Right lobe of liver (tissue), 6 donors: ENCODE data around the gene BRIP1. TPM values are rescaled to one million over a fixed set of nuclear protein-coding genes. Genes with fewer than 3 reads are reported as not detected.

Experiments used
- ATAC-seq, 4 donors: fragments of 200-7000 bp; cut with Tn5 transposase; one replicate each; pipeline ENCODE4 v1.9.1; 2020; ENCODE audit warnings: mild to moderate bottlenecking in 4 of 4, moderate library complexity in 4 of 4
- DNase-seq, 3 donors: peaks; one replicate each; pipeline ENCODE4 v3.0.0-alpha.2; 2020
- H3K27ac ChIP-seq, 3 donors: fragments of 200-600 bp; one replicate each; pipeline ENCODE4 v1.8.0; 2022
- H3K27me3 ChIP-seq, 2 donors: fragments of 200-600 bp; one replicate each; pipeline ENCODE4 v1.8.0; 2022
- H3K36me3 ChIP-seq, 4 donors: fragments of 200-600 bp; sonication (generic) in 1 of 4; one replicate each; pipeline versions ENCODE4 v1.5.1 to v1.8.0; 2017 to 2022; ENCODE audit warnings: control low read depth in 1 of 4
- H3K4me1 ChIP-seq, 4 donors: fragments of 200-600 bp; sonication (generic) in 1 of 4; one replicate each; pipeline versions ENCODE4 v1.5.1 to v1.8.0; 2017 to 2022; ENCODE audit warnings: control low read depth in 1 of 4
- H3K4me3 ChIP-seq, 3 donors: fragments of 200-600 bp; one replicate each; pipeline ENCODE4 v1.8.0; 2022
- H3K9me3 ChIP-seq, 4 donors: fragments of 200-600 bp; sonication (generic) in 1 of 4; one replicate each; pipeline versions ENCODE4 v1.5.1 to v1.8.0; 2017 to 2022; ENCODE audit warnings: control low read depth in 1 of 4
- CTCF ChIP-seq, 4 donors: fragments of 200-600 bp in 3 of 4; fragments of 450-650 bp in 1 of 4; IDR thresholded peaks; one replicate each; pipeline versions ENCODE4 v1.5.1 to v1.8.0; 2016 to 2022; ENCODE audit warnings: antibody characterized with exemption in 4 of 4, mild to moderate bottlenecking in 2 of 4
- POLR2A ChIP-seq: fragments of 450-650 bp; IDR thresholded peaks from one replicate; pipeline ENCODE4 v1.6.1; 2017; ENCODE audit warnings: antibody characterized with exemption, mild to moderate bottlenecking
- WGBS: methylation state at CpG from one replicate; pipeline ENCODE4 v1.1.6; 2018; ENCODE audit warnings: low coverage, low lambda C conversion rate; ENCODE audit not compliant: insufficient coverage; ENCODE audit errors: missing lambda C conversion rate; 5-methylcytosine and 5-hydroxymethylcytosine counted together
- intact Hi-C, 2 donors: fragments of 100-400 bp; cut with DNase I; formaldehyde crosslinking; loops; one replicate each; pipeline versions ENCODE4 v1.11.2 to v1.14.1; 2022
- total RNA-seq, 6 experiments: library from RNA; depleted of rRNA in 2 of 6; stranded (reverse); fragments of >200 nt in 2 of 6; fragmentation: NEBNext Ultra II Directional in 3 of 6; extraction: Animal tissue kit (Norgen Biotek cat#: 25700) in 3 of 6; gene quantifications; one replicate each; pipeline versions ENCODE4 v1.1.0 to v1.2.4, GENCODE V29; 2016 to 2023
- donor health status: DM: no; HTN: yes; CAD: no.
- donor health status: DM: no; HTN: no; CAD: no.
- donor health status: DM: no; HTN: no; CAD: no.
- donor health status: DM: no; HTN: yes; CAD: no.
- donor health status: DM: no; HTN: yes; CAD: no.

The BRIP1 gene
- total RNA-seq, 6 experiments from 2014 or later, result 1.0 to 1.6 (median 1.1) TPM

- H3K9me3 ChIP-seq, result no peaks in the 10 kb centered on the region
- H3K4me3 ChIP-seq, result no peak overlapping the region
- intact Hi-C loops, result no loop called here
- no peak overlapping the region for H3K27ac ChIP-seq
- no peaks in the 10 kb centered on the region for H3K4me1 ChIP-seq
- H3K27me3 ChIP-seq, result no peaks in the 10 kb centered on the region
- WGBS, result 96% methylated on average over 2 of the region's 2 CpGs
- ATAC-seq, result no peak
- no peak for DNase-seq
- peaks cover 0 to 10% (median 2%) of the 10 kb centered on the region in 4 donors for H3K36me3 ChIP-seq
- TF ChIP-seq CTCF (IDR thresholded peaks at IDR 0.05), result no peak
- no peak for TF ChIP-seq POLR2A
Measured at GRCh38 chr17:61877837-61878236, 14.5 kb upstream of the BRIP1 start.

- Histone ChIP-seq H3K36me3 (peaks cover 0 to 18% (median 2%) of the 10 kb centered on the region in 4 donors), H3K4me1 (no peaks in the 10 kb centered on the region), H3K27me3 (no peaks in the 10 kb centered on the region), H3K4me3 (no peak overlapping the region), H3K9me3 (no peaks in the 10 kb centered on the region), H3K27ac (no peak overlapping the region)
- DNase-seq, result no peak
- TF ChIP-seq POLR2A (no peak), CTCF (IDR thresholded peaks at IDR 0.05) (no peak)
- no peak for ATAC-seq
- WGBS, result 87% methylated on average over 3 of the region's 3 CpGs
- intact Hi-C loops, result no loop called here
Measured at GRCh38 chr17:61875804-61876203, 12.5 kb upstream of the BRIP1 start.

- no peaks in the 10 kb centered on the region for H3K9me3 ChIP-seq
- no peak overlapping the region for H3K27ac ChIP-seq
- H3K27me3 ChIP-seq, result no peaks in the 10 kb centered on the region
- H3K36me3 ChIP-seq, result peaks cover 0 to 18% (median 2%) of the 10 kb centered on the region in 4 donors
- no peaks in the 10 kb centered on the region for H3K4me1 ChIP-seq
- TF ChIP-seq POLR2A (no peak), CTCF (IDR thresholded peaks at IDR 0.05) (no peak)
- no peak for ATAC-seq
- WGBS, result 92% methylated on average over 1 of the region's 1 CpG
- intact Hi-C loops, result no loop called here
- no peak for DNase-seq
- no peak overlapping the region for H3K4me3 ChIP-seq
Measured at GRCh38 chr17:61875285-61875684, 12.0 kb upstream of the BRIP1 start.

GRCh38 chr17:61874075-61874474 is 10.7 kb upstream of the BRIP1 start:
- Histone ChIP-seq H3K27me3 (no peaks in the 10 kb centered on the region), H3K9me3 (no peaks in the 10 kb centered on the region), H3K27ac (no peak overlapping the region), H3K4me3 (no peak overlapping the region), H3K36me3 (peaks cover 0 to 25% (median 2%) of the 10 kb centered on the region in 4 donors), H3K4me1 (no peaks in the 10 kb centered on the region)
- intact Hi-C loops, result no loop called here
- DNase-seq (no peak), ATAC-seq (no peak)
- 86% methylated on average over 2 of the region's 2 CpGs for WGBS
- TF ChIP-seq CTCF (IDR thresholded peaks at IDR 0.05) (no peak), POLR2A (no peak)

DNA sequence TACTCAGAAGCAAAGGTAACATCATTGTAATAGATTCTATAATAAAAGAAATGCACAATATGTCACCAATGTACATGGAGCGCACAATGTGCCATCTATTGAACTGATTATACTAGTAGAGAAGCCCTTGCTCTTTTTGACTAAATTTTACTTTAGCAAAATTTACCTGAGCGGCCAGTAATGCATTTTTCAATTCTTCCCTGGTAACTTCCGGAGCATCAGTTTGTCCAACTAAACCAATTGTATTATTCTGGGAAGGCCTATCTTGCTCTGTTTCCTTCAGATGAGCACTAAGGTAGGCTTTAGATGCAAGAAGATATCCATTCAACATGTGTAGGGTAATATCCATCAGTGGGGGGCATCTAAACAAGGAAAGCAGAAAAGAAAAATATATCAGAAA is 8.8 kb upstream of the BRIP1 start:
- no peak overlapping the region for H3K27ac ChIP-seq
- TF ChIP-seq POLR2A, result no peak
- TF ChIP-seq CTCF (IDR thresholded peaks at IDR 0.05), result no peak
- no peak for DNase-seq
- H3K4me1 ChIP-seq, result no peaks in the 10 kb centered on the region
- H3K36me3 ChIP-seq, result peaks cover 0 to 35% (median 2%) of the 10 kb centered on the region in 4 donors
- no peak for ATAC-seq
- 94% methylated on average over 3 of the region's 3 CpGs for WGBS
- intact Hi-C loops, result no loop called here
- H3K9me3 ChIP-seq, result no peaks in the 10 kb centered on the region
- H3K4me3 ChIP-seq, result no peak overlapping the region
- no peaks in the 10 kb centered on the region for H3K27me3 ChIP-seq
